H9 (cell line): ENCODE data around the gene DPYD. TPM values are rescaled to one million over a fixed set of nuclear protein-coding genes. Genes with fewer than 3 reads are reported as not detected.

Experiments used
- DNase-seq: peaks from one replicate; pipeline ENCODE4 v3.0.0-alpha.2; 2017
- H2AFZ ChIP-seq: one replicate; pipeline ENCODE4 v1.6.1; 2013; ENCODE audit warnings: mild to moderate bottlenecking, low read length, control low read depth, moderate library complexity
- H2AK5ac ChIP-seq: 2 replicates; pipeline ENCODE4 v1.6.1; 2013; ENCODE audit warnings: low read length, control low read depth, mixed read lengths; ENCODE audit not compliant: insufficient read length
- H2BK120ac ChIP-seq: one replicate; pipeline ENCODE4 v1.6.1; 2013; ENCODE audit warnings: low read depth, mild to moderate bottlenecking, low read length, control low read depth, inconsistent platforms; ENCODE audit not compliant: poor library complexity, severe bottlenecking
- H2BK12ac ChIP-seq: 2 replicates; pipeline ENCODE4 v1.6.1; 2013; ENCODE audit warnings: low read length, control low read depth, mixed read lengths, low read depth; ENCODE audit not compliant: insufficient read length
- H2BK15ac ChIP-seq: 2 replicates; pipeline ENCODE4 v1.6.1; 2013; ENCODE audit warnings: low read depth, low read length, control low read depth
- H2BK20ac ChIP-seq: one replicate; pipeline ENCODE4 v1.6.1; 2013; ENCODE audit warnings: low read depth, mild to moderate bottlenecking, low read length, control low read depth, inconsistent platforms; ENCODE audit not compliant: poor library complexity, severe bottlenecking
- H2BK5ac ChIP-seq: 2 replicates; pipeline ENCODE4 v1.6.1; 2013; ENCODE audit warnings: low read length, control low read depth, mixed read lengths; ENCODE audit not compliant: insufficient read length
- H3K14ac ChIP-seq: 2 replicates; pipeline ENCODE4 v1.6.1; 2013; ENCODE audit warnings: low read length, control low read depth; ENCODE audit not compliant: insufficient read depth
- H3K18ac ChIP-seq: 2 replicates; pipeline ENCODE4 v1.6.1; 2013; ENCODE audit warnings: low read depth, mild to moderate bottlenecking, mixed read lengths, low read length, control low read depth; ENCODE audit not compliant: insufficient read length
- H3K23ac ChIP-seq: 2 replicates; pipeline ENCODE4 v1.6.1; 2013; ENCODE audit warnings: low read length, control low read depth, mixed read lengths, low read depth; ENCODE audit not compliant: insufficient read length
- H3K23me2 ChIP-seq: 2 replicates; pipeline ENCODE4 v1.6.1; 2013; ENCODE audit warnings: low read depth, mild to moderate bottlenecking, mixed read lengths, low read length, control low read depth; ENCODE audit not compliant: insufficient read length, poor library complexity, severe bottlenecking
- H3K27ac ChIP-seq: 2 replicates; pipeline ENCODE4 v1.5.1; 2013; ENCODE audit warnings: low read length, control low read depth, mixed read lengths, low read depth; ENCODE audit not compliant: insufficient read length
- H3K27me3 ChIP-seq: 2 replicates; pipeline ENCODE4 v1.6.1; 2013; ENCODE audit warnings: low read length, control low read depth, inconsistent platforms; ENCODE audit not compliant: insufficient read depth
- H3K4ac ChIP-seq: 2 replicates; pipeline ENCODE4 v1.6.1; 2013; ENCODE audit warnings: low read depth, mild to moderate bottlenecking, control low read depth, inconsistent platforms, low read length, moderate library complexity
- H3K4me1 ChIP-seq: 2 replicates; pipeline ENCODE4 v1.6.1; 2013; ENCODE audit warnings: low read length, control low read depth, inconsistent platforms; ENCODE audit not compliant: insufficient read depth
- H3K4me2 ChIP-seq: 2 replicates; pipeline ENCODE4 v1.6.1; 2013; ENCODE audit warnings: low read length, control low read depth, mixed read lengths; ENCODE audit not compliant: insufficient read length, insufficient read depth
- H3K56ac ChIP-seq: 2 replicates; pipeline ENCODE4 v1.6.1; 2013; ENCODE audit warnings: low read depth, mild to moderate bottlenecking, mixed read lengths, low read length, control low read depth; ENCODE audit not compliant: insufficient read length
- H3K79me1 ChIP-seq: 2 replicates; pipeline ENCODE4 v1.6.1; 2013; ENCODE audit warnings: low read depth, mild to moderate bottlenecking, moderate library complexity, low read length, control low read depth, inconsistent platforms; ENCODE audit not compliant: insufficient read depth, poor library complexity, severe bottlenecking
- H3K79me2 ChIP-seq: 2 replicates; pipeline ENCODE4 v1.6.1; 2013; ENCODE audit warnings: low read length, control low read depth, inconsistent platforms; ENCODE audit not compliant: insufficient read depth
- H3K9ac ChIP-seq: 2 replicates; pipeline ENCODE4 v1.6.1; 2013; ENCODE audit warnings: low read length, control low read depth, mixed read lengths; ENCODE audit not compliant: insufficient read length; ENCODE audit errors: extremely low read depth
- H3K9me3 ChIP-seq: one replicate; pipeline ENCODE4 v1.6.1; 2013; ENCODE audit warnings: low read depth, low read length, inconsistent platforms; ENCODE audit not compliant: control insufficient read depth
- H3T11ph ChIP-seq: one replicate; pipeline ENCODE4 v1.6.1; 2013; ENCODE audit warnings: mild to moderate bottlenecking, low read length, control low read depth, inconsistent platforms
- H4K20me1 ChIP-seq: one replicate; pipeline ENCODE4 v1.6.1; 2013; ENCODE audit not compliant: control insufficient read depth, insufficient read length, insufficient read depth
- H4K5ac ChIP-seq: 2 replicates; pipeline ENCODE4 v1.6.1; 2013; ENCODE audit warnings: low read depth, mild to moderate bottlenecking, mixed read lengths, low read length, control low read depth; ENCODE audit not compliant: insufficient read length
- H4K8ac ChIP-seq: replicated peaks from 2 replicates; pipeline ENCODE4 v1.6.1; 2013; ENCODE audit warnings: low read length, control low read depth, mixed read lengths, low read depth; ENCODE audit not compliant: insufficient read length
- H4K91ac ChIP-seq: 2 replicates; pipeline ENCODE4 v1.6.1; 2013; ENCODE audit warnings: low read depth, mild to moderate bottlenecking, moderate library complexity, mixed read lengths, low read length, control low read depth; ENCODE audit not compliant: insufficient read length
- H3K27ac Mint-ChIP-seq, 3 experiments: 2 replicates in 2 of 3; 3 replicates in 1 of 3; pipeline ENCODE4 v1.8.0; 2020 to 2021; ENCODE audit warnings: mixed read lengths in 3 of 3, mild to moderate bottlenecking in 1 of 3, moderate library complexity in 1 of 3
- H3K27me3 Mint-ChIP-seq: 2 replicates; pipeline ENCODE4 v1.8.0; 2021; ENCODE audit warnings: low read depth, mild to moderate bottlenecking, moderate library complexity, mixed read lengths
- H3K36me3 Mint-ChIP-seq, 3 experiments: 2 replicates in 2 of 3; 3 replicates in 1 of 3; pipeline ENCODE4 v1.8.0; 2020 to 2021; ENCODE audit warnings: low read depth in 3 of 3, mixed read lengths in 3 of 3; ENCODE audit not compliant: insufficient read depth in 1 of 3
- H3K4me1 Mint-ChIP-seq, 2 experiments: 2 replicates each; pipeline ENCODE4 v1.8.0; 2020; ENCODE audit warnings: mixed read lengths in 2 of 2
- H3K4me3 Mint-ChIP-seq, 2 experiments: 2 replicates in 1 of 2; 3 replicates in 1 of 2; pipeline ENCODE4 v1.8.0; 2020 to 2021; ENCODE audit warnings: mild to moderate bottlenecking in 2 of 2, mixed read lengths in 2 of 2, moderate library complexity in 1 of 2
- H3K9me3 Mint-ChIP-seq, 2 experiments: 2 replicates in 1 of 2; 3 replicates in 1 of 2; pipeline ENCODE4 v1.8.0; 2020; ENCODE audit warnings: mild to moderate bottlenecking in 2 of 2, mixed read lengths in 2 of 2, moderate library complexity in 1 of 2
- WGBS: extraction: QIAGEN DNeasy Blood & Tissue Kit; methylation state at CpG from one replicate; pipeline ENCODE4 v1.1.7; 2013; ENCODE audit warnings: missing lambda C conversion rate, low lambda C conversion rate, mixed read lengths; ENCODE audit not compliant: insufficient read length; ENCODE audit errors: extremely low coverage; 5-methylcytosine and 5-hydroxymethylcytosine counted together
- total RNA-seq: library from RNA; stranded (reverse); gene quantifications from 2 replicates; pipeline ENCODE4 v1.2.1, GENCODE V29; 2021
- TF ChIP-seq, protein P1 (sequence below): fragments of 200-600 bp; sonication (generic); conservative IDR thresholded peaks from 3 replicates; pipeline ENCODE4 v1.8.0; 2021; ENCODE audit warnings: antibody characterized with exemption, mild to moderate bottlenecking

Gene DPYD
- total RNA-seq, 1 experiment from 2014 or later: 0.37 TPM

- Histone ChIP-seq H2BK20ac (no peak overlapping the region), H3K56ac (no peak overlapping the region), H3K9me3 (no peaks in the 10 kb centered on the region), H2AFZ (no peak overlapping the region), H3K9ac (no peak overlapping the region), H2BK12ac (no peak overlapping the region), H3K18ac (no peak overlapping the region), H3K23me2 (no peaks in the 10 kb centered on the region), H3K4ac (no peak overlapping the region), H3K79me1 (no peaks in the 10 kb centered on the region), H3K4me2 (no peak overlapping the region), H2BK5ac (no peak overlapping the region), H2BK15ac (no peak overlapping the region), H3T11ph (no peak overlapping the region), H3K23ac (no peak overlapping the region), H4K91ac (no peak overlapping the region), H4K20me1 (no peaks in the 10 kb centered on the region), H4K5ac (no peak overlapping the region), H2AK5ac (no peak overlapping the region), H2BK120ac (no peak overlapping the region), H3K79me2 (no peaks in the 10 kb centered on the region), H3K14ac (no peak overlapping the region), H3K4me1 (peaks cover 2% of the 10 kb centered on the region; the same call in 1 of the 2 replicates), H3K27ac (no peak overlapping the region), H4K8ac (no peak overlapping the region), H3K27me3 (no peaks in the 10 kb centered on the region)
- Mint-ChIP-seq H3K4me1 (peaks cover 0 to 5% of the 10 kb centered on the region in 2 experiments; a peak in 1 of 4 replicates), H3K4me3 (no peak overlapping the region), H3K27me3 (no peaks in the 10 kb centered on the region), H3K9me3 (no peaks in the 10 kb centered on the region), H3K27ac (no peak overlapping the region), H3K36me3 (no peaks in the 10 kb centered on the region)
- no CpG with 5 or more reads among the region's 3 CpGs for WGBS
- TF ChIP-seq, protein P1, sequence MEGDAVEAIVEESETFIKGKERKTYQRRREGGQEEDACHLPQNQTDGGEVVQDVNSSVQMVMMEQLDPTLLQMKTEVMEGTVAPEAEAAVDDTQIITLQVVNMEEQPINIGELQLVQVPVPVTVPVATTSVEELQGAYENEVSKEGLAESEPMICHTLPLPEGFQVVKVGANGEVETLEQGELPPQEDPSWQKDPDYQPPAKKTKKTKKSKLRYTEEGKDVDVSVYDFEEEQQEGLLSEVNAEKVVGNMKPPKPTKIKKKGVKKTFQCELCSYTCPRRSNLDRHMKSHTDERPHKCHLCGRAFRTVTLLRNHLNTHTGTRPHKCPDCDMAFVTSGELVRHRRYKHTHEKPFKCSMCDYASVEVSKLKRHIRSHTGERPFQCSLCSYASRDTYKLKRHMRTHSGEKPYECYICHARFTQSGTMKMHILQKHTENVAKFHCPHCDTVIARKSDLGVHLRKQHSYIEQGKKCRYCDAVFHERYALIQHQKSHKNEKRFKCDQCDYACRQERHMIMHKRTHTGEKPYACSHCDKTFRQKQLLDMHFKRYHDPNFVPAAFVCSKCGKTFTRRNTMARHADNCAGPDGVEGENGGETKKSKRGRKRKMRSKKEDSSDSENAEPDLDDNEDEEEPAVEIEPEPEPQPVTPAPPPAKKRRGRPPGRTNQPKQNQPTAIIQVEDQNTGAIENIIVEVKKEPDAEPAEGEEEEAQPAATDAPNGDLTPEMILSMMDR: no peak
- no peak for DNase-seq
Measured at GRCh38 chr1:97090725-97091124, 830.1 kb downstream of the DPYD start.
